GM04503 (cell line): ENCODE results near the gene RTTN.

ENCODE experiments used
- DNase-seq: peaks from one replicate; pipeline ENCODE4 v3.0.0-alpha.2; 2012; ENCODE audit warnings: low read depth

Gene RTTN

DNA sequence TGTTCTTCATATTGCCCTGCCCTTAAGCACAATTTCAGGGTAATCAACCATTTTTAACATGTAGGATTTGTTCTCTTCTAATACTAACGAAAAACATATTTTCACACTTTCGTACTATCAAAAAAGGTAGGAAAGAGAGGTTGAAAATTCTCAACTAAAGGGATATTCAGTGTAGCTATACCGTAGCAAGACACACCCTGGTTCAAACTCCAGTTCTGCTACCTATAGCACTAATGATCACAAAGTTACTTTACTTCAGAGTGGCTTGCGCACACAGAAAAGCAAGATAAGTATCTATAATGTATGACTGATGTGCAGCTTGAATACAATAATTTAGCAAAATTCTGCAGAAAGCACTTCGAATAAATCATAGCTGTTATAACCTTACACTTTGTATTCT lies 132.1 kb downstream of the RTTN start:
- DNase-seq, result no peak

DNA sequence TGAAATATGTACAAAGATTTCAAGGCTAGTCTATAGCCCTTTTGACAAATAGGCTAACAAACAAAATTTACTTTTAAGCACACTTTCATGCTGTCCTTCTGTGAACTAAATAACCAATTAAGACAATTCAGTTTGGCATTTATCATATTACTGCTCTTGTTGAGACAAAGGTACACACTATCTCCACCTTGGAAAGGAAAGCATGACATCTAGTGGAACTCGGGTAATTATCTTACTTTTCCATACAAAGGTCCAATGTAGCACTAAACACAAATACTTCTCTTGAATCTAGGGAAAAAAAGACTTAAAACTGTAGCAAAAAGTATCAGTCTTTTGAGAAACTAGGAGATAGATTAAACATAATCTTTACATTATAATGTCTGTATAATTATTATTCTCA lies 132.8 kb downstream of the RTTN start:
- peak; percentile 8 for DNase-seq

- no peak for DNase-seq
These were observed 135.5 kb downstream of the RTTN start for GRCh38 chr18:70069965-70070364.

- no peak for DNase-seq
These were observed 136.1 kb downstream of the RTTN start for GRCh38 chr18:70069382-70069781.

- no peak for DNase-seq
These were observed 136.5 kb downstream of the RTTN start for GRCh38 chr18:70068981-70069380.

DNA sequence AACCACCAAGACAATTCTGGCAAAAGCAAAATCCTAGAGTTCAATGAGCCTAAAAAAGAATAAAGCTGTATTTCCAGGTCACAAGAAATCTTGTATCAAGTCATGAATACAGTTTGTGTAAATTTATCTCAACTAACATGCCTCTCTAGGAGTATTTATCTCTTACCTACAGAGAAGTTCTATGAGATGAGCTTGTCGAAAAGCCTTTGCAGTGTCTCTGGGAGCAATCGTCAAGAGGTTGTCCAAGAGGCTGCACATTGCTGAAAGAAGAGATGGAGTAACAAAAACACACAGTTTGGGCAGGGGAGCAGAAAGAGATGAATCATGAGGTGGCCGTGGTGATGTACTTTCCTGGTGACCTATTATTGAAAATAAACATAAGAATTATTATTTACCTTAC lies 145.8 kb downstream of the RTTN start:
- DNase-seq, result no peak

- DNase-seq, result no peak
These were observed 146.6 kb downstream of the RTTN start for GRCh38 chr18:70058916-70059315.

- peak; percentile 38 for DNase-seq
These were observed 157.4 kb downstream of the RTTN start for GRCh38 chr18:70047931-70048603.

DNA sequence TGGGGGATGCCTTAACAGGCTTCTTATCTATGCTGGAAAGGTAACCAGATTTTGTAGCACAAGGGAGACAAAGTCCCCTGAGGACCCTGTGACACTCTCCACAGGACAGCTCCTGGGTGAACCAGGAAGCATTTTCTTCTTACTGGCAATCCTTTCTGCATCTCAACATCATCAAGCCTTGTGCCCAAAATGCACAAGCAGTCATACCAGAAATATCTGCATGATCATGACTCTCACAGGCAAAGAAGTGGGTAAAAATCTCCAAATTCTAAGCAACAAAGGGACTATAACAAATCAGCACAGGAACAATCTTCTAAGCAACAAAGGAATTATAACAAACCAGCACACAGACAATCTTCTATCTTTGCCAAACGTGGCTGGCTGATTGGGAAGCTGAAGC lies 158.7 kb downstream of the RTTN start:
- DNase-seq, result peak; percentile 22

GRCh38 chr18:70046207-70046606 lies 159.3 kb downstream of the RTTN start:
- DNase-seq, result peak; percentile 49

- peak; percentile 91 for DNase-seq
These were observed 160.9 kb downstream of the RTTN start for GRCh38 chr18:70044632-70045031.

DNA sequence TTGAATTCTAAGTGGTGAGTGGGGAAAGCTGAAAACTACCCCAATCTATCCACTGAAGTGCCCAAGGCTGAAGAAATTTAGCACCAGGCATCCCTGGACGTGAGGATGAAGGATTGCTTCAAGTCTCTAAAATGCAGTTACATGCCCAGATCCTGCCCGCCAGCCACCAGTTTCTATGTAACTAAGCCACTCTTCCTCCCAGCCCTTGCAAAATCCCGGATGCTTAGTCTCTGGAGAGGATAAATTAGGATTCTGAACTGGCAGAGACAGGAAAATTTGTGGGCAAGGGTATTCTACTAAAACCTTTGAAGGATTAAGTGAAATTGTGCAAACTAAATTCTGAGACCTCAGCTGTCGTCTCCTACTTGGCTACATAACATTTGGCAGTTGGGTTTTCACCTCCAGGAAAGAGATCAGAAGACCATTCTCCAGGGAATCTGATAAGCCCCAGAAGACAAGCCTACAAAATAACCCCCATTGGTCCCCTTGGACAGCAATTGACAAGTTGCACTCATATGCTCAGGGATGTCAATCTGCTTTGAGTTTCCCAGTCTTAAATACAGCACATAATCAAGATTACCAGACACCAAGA lies 163.9 kb downstream of the RTTN start:
- DNase-seq, result no peak

- DNase-seq, result no peak
These were observed 166.3 kb downstream of the RTTN start for GRCh38 chr18:70039186-70039585.

DNA sequence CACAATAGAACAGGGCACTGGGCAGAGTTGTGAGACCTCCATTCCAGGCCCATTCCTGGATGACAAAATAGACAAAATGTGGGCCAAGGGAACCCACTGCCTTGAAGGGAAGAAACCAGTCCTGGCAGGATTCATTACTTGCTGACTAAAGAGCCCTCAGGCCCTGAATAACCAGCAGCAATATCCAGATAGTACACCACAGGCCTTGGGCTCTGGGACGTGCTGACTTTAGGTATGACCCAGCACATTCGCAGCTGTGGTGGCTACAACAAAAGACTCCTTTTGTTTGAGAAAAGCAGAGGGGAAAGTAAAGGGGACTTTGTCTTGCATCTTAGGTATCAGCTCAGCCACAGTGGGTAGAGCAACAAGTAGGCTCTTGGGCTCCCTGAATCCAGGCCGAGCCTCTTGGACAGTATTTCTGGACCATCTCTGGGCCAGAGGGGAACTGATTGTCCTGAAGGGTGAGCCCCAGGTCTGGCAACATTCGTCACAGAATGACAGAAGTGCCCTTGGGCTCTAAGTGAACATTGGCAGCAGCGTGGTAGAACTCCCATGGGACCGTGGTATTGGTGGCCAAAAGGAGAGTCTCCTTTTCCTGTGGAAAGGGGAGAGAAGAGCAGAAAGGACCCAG lies 167.9 kb downstream of the RTTN start:
- no peak for DNase-seq

GRCh38 chr18:70036771-70037347 lies 168.6 kb downstream of the RTTN start:
- DNase-seq, result no peak

DNA sequence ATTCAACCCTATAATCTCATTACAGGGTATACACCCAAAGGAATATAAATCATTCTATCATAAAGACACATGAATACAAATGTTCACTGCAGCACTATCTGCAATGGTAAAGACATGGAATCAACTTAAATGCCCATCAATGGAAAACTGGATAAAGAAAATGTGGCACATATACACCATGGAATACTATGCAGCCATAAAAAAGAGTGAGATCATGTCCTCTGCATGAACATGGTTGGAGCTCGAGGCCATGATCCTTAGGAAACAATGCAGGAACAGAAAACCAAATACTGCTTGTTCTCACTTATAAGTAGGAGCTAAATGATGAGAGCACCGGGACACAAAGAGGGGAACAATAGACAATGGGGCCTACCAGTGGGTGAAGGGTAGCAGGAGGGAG lies 169.3 kb downstream of the RTTN start:
- DNase-seq, result no peak

- DNase-seq, result no peak
These were observed 174.3 kb downstream of the RTTN start for GRCh38 chr18:70031221-70031620.

- no peak for DNase-seq
These were observed 174.8 kb downstream of the RTTN start for GRCh38 chr18:70030728-70031127.

GRCh38 chr18:70029163-70029562 lies 176.3 kb downstream of the RTTN start:
- no peak for DNase-seq

DNA sequence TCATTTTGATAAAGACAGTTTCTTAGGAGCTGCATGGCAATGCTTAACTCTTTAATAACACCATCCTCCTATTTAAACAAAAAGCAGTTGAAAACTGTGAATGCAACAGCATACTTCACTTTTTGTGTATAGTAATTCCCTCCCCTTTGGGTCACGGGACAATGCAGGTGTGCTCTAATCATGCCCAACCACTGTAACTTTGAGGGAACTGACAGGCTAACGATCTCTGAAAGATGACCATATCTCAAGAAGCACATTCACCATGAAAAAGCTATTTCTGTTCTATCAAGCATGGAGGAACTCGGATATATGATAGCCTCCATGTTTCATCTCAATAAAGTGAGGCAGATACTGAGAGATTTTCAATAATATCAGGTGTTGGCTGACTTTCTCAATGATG lies 176.8 kb downstream of the RTTN start:
- DNase-seq, result no peak

DNA sequence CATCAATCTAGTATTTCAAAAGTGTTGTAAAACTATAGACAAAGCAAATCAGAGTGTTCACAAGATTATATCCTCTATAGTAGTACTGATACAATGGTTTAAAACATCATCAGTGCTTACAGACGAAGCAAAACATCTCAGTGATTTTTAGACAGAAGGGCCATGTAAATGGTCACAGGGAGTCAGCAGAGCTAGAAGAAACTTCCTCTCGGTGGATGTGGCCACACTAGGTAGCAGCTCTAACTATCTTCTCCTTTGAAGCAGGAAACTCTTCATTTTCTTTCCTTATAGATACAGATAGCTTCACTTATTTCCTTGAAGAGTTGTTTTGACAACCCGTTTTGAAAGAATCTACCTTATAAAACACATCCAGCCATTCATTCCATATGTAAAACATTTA lies 177.4 kb downstream of the RTTN start:
- no peak for DNase-seq

GRCh38 chr18:70025580-70025979 lies 179.9 kb downstream of the RTTN start:
- DNase-seq, result no peak

DNA sequence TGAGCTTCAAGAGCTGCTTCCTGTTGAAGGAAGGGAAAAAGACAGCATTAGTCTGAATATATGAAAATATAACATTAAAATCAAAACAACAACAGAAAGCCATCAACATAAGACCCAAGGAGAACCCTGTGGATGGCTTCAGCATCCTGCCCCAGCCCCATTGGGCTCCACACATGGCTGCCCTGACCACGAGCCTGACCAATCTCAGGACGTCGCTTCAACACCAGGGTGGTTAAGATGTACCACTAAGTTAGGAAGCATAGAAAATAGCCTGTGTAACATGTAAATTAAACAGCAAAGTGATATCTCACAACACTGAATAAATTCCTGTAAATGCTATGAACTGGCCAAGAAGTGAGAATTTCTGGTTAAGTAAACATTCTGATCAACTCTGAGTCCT lies 180.7 kb downstream of the RTTN start:
- DNase-seq, result no peak
